K562 (cell line): ENCODE data around the gene CD14. TPM values are rescaled to one million over a fixed set of nuclear protein-coding genes. Genes with fewer than 3 reads are reported as not detected.

Source experiments
- ARID1B ChIP-seq: fragments of 450-650 bp; IDR thresholded peaks from 2 replicates; pipeline ENCODE4 v1.6.1; 2016; ENCODE audit warnings: antibody characterized with exemption, mild to moderate bottlenecking, inconsistent platforms
- EWSR1 ChIP-seq: fragments of 450-650 bp; IDR thresholded peaks from 2 replicates; pipeline ENCODE4 v1.6.1; 2018; ENCODE audit warnings: borderline replicate concordance, mild to moderate bottlenecking, low read depth, moderate library complexity; ENCODE audit not compliant: partially characterized antibody
- NFIX ChIP-seq: fragments of 250-450 bp; sonication (Bioruptor Pico); IDR thresholded peaks from 2 replicates; pipeline ENCODE4 v1.4.0; 2020; ENCODE audit warnings: low read depth, mild to moderate bottlenecking, moderate library complexity
- RFX5 ChIP-seq: IDR thresholded peaks from 2 replicates; pipeline ENCODE4 v1.6.1; 2011; ENCODE audit warnings: low read depth, mild to moderate bottlenecking, improper control_type of control experiment, low read length
- ZNF165 ChIP-seq: fragments of 250-450 bp; sonication (Bioruptor Pico); IDR thresholded peaks from 2 replicates; pipeline ENCODE4 v1.4.0; 2020; ENCODE audit warnings: borderline replicate concordance
- polyA plus RNA-seq, 8 experiments: library from polyadenylated mRNA; depleted of rRNA in 4 of 8; stranded (reverse) in 5 of 8; unstranded in 3 of 8; fragments of >200 nt; fragmentation: Nextera tagmentation in 2 of 8; fragmentation: Illumina TruSeq in 1 of 8; extraction: Ambion mirVana in 2 of 8; extraction: Trizol in 1 of 8; gene quantifications; 2 replicates each; pipeline versions ENCODE4 v1.2.1 to v1.2.3, GENCODE V29; 2011 to 2014; ENCODE audit warnings: inconsistent platforms in 1 of 8, missing spikeins in 1 of 8
- total RNA-seq, 7 experiments: library from RNA; depleted of rRNA in 6 of 7; stranded (reverse); fragments of >200 nt in 6 of 7; fragmentation: Illumina TruSeq in 2 of 7; extraction: Trizol in 2 of 7; gene quantifications; 2 replicates each; pipeline versions ENCODE4 v1.2.1 to v1.2.3, GENCODE V29; 2011 to 2021; ENCODE audit warnings: low replicate concordance in 1 of 7
- TF ChIP-seq, protein P1 (sequence below): sonication (generic); formaldehyde crosslinking; IDR thresholded peaks from 2 replicates; pipeline ENCODE4 v1.8.0; 2023; ENCODE audit warnings: missing genetic modification reagents, mild to moderate bottlenecking, borderline replicate concordance
- TF ChIP-seq, protein P2 (sequence below), 3 experiments: fragments of 200-800 bp in 1 of 3; fragments of 250-450 bp in 1 of 3; fragments of 450-650 bp in 1 of 3; sonication (Bioruptor Pico) in 1 of 3; sonication (Bioruptor generic) in 1 of 3; formaldehyde crosslinking in 1 of 3; IDR thresholded peaks; 2 replicates each; pipeline versions ENCODE4 v1.6.1 to v1.8.0; 2016 to 2022; ENCODE audit warnings: mild to moderate bottlenecking in 2 of 3, missing genetic modification characterization in 2 of 3, missing compliant biosample characterization in 1 of 3, moderate library complexity in 1 of 3
- TF ChIP-seq, protein P3 (sequence below): fragments of 150-350 bp; IDR thresholded peaks from 2 replicates; pipeline ENCODE4 v1.6.1; 2014; ENCODE audit warnings: low read depth, mild to moderate bottlenecking, low read length, borderline replicate concordance
- TF ChIP-seq, protein P4 (sequence below): fragments of 250-450 bp; sonication (Bioruptor Pico); IDR thresholded peaks from 2 replicates; pipeline ENCODE4 v1.8.0; 2021; ENCODE audit warnings: borderline replicate concordance, mild to moderate bottlenecking, moderate library complexity; ENCODE audit not compliant: poor library complexity, severe bottlenecking
- TF ChIP-seq, protein P5 (sequence below): IDR thresholded peaks from 2 replicates; pipeline ENCODE4 v1.6.1; 2014; ENCODE audit warnings: antibody characterized with exemption

CD14 gene
- total and polyA plus RNA-seq, 9 of the 15 experiments (the other 6 are each of a cell fraction or from before 2014, with no cell fraction given): 0.07 to 0.47 (median 0.14) TPM; not detected in 2

DNA sequence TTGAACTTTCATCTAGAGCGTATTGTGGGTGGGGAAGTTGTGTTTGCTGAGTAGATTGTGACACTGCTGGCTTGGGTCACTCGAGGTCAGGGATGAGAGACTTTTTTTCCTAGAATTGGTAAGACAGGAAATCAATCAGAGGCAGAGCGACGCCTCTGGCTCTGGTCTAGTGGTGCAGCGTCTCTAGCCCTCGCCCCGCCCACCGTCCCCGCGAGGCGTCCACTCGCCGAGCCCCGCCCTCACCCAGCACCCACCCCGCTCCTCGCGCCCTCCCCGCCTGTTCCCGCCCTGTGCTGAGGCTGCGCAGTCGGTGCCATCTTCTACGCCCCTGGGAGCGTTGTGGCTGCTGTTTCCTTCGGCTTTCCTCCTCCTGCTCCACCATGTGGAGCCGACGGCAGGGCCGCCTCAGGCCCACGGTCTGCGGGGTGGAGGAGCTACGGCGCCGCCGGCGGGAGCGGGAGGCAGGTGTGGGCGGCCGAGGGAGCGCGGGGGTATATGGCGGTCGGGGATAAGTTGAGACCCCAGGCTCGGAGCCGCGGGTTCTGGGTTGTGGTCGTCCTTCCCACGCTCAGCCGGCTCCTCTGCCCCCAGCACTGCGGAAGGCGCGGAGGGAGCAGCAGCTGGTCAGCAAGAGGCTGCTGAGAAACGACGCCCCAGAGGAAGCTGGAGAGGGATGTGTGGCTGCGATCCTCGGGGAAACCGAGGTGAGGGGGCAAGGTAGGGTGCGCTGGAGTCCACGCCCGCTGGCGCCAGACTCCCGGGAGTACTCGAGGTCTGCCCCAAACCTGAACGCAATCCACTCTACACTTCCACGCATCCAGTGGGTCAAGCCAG is 6.4 kb upstream of the CD14 start, which contains the start of gene TMCO6 (continued):
- TF ChIP-seq, protein P1, sequence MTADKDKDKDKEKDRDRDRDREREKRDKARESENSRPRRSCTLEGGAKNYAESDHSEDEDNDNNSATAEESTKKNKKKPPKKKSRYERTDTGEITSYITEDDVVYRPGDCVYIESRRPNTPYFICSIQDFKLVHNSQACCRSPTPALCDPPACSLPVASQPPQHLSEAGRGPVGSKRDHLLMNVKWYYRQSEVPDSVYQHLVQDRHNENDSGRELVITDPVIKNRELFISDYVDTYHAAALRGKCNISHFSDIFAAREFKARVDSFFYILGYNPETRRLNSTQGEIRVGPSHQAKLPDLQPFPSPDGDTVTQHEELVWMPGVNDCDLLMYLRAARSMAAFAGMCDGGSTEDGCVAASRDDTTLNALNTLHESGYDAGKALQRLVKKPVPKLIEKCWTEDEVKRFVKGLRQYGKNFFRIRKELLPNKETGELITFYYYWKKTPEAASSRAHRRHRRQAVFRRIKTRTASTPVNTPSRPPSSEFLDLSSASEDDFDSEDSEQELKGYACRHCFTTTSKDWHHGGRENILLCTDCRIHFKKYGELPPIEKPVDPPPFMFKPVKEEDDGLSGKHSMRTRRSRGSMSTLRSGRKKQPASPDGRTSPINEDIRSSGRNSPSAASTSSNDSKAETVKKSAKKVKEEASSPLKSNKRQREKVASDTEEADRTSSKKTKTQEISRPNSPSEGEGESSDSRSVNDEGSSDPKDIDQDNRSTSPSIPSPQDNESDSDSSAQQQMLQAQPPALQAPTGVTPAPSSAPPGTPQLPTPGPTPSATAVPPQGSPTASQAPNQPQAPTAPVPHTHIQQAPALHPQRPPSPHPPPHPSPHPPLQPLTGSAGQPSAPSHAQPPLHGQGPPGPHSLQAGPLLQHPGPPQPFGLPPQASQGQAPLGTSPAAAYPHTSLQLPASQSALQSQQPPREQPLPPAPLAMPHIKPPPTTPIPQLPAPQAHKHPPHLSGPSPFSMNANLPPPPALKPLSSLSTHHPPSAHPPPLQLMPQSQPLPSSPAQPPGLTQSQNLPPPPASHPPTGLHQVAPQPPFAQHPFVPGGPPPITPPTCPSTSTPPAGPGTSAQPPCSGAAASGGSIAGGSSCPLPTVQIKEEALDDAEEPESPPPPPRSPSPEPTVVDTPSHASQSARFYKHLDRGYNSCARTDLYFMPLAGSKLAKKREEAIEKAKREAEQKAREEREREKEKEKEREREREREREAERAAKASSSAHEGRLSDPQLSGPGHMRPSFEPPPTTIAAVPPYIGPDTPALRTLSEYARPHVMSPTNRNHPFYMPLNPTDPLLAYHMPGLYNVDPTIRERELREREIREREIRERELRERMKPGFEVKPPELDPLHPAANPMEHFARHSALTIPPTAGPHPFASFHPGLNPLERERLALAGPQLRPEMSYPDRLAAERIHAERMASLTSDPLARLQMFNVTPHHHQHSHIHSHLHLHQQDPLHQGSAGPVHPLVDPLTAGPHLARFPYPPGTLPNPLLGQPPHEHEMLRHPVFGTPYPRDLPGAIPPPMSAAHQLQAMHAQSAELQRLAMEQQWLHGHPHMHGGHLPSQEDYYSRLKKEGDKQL (CRISPR knock-in tag): no peak
- TF ChIP-seq, protein P2, sequence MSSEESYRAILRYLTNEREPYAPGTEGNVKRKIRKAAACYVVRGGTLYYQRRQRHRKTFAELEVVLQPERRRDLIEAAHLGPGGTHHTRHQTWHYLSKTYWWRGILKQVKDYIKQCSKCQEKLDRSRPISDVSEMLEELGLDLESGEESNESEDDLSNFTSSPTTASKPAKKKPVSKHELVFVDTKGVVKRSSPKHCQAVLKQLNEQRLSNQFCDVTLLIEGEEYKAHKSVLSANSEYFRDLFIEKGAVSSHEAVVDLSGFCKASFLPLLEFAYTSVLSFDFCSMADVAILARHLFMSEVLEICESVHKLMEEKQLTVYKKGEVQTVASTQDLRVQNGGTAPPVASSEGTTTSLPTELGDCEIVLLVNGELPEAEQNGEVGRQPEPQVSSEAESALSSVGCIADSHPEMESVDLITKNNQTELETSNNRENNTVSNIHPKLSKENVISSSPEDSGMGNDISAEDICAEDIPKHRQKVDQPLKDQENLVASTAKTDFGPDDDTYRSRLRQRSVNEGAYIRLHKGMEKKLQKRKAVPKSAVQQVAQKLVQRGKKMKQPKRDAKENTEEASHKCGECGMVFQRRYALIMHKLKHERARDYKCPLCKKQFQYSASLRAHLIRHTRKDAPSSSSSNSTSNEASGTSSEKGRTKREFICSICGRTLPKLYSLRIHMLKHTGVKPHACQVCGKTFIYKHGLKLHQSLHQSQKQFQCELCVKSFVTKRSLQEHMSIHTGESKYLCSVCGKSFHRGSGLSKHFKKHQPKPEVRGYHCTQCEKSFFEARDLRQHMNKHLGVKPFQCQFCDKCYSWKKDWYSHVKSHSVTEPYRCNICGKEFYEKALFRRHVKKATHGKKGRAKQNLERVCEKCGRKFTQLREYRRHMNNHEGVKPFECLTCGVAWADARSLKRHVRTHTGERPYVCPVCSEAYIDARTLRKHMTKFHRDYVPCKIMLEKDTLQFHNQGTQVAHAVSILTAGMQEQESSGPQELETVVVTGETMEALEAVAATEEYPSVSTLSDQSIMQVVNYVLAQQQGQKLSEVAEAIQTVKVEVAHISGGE (CRISPR knock-in tag; IDR thresholded peaks at IDR 0.05): peak in 1 of 3 experiments; percentile 41; a peak in 1 of 6 replicates
- no peak for TF ChIP-seq NFIX
- no peak for TF ChIP-seq RFX5
- TF ChIP-seq ARID1B: peak; percentile 61
- TF ChIP-seq ZNF165 (CRISPR knock-in tag): no peak
- no peak for TF ChIP-seq EWSR1
- TF ChIP-seq, protein P3, sequence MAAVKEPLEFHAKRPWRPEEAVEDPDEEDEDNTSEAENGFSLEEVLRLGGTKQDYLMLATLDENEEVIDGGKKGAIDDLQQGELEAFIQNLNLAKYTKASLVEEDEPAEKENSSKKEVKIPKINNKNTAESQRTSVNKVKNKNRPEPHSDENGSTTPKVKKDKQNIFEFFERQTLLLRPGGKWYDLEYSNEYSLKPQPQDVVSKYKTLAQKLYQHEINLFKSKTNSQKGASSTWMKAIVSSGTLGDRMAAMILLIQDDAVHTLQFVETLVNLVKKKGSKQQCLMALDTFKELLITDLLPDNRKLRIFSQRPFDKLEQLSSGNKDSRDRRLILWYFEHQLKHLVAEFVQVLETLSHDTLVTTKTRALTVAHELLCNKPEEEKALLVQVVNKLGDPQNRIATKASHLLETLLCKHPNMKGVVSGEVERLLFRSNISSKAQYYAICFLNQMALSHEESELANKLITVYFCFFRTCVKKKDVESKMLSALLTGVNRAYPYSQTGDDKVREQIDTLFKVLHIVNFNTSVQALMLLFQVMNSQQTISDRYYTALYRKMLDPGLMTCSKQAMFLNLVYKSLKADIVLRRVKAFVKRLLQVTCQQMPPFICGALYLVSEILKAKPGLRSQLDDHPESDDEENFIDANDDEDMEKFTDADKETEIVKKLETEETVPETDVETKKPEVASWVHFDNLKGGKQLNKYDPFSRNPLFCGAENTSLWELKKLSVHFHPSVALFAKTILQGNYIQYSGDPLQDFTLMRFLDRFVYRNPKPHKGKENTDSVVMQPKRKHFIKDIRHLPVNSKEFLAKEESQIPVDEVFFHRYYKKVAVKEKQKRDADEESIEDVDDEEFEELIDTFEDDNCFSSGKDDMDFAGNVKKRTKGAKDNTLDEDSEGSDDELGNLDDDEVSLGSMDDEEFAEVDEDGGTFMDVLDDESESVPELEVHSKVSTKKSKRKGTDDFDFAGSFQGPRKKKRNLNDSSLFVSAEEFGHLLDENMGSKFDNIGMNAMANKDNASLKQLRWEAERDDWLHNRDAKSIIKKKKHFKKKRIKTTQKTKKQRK: no peak
- TF ChIP-seq, protein P4, sequence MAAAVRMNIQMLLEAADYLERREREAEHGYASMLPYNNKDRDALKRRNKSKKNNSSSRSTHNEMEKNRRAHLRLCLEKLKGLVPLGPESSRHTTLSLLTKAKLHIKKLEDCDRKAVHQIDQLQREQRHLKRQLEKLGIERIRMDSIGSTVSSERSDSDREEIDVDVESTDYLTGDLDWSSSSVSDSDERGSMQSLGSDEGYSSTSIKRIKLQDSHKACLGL: no peak
- TF ChIP-seq, protein P5, sequence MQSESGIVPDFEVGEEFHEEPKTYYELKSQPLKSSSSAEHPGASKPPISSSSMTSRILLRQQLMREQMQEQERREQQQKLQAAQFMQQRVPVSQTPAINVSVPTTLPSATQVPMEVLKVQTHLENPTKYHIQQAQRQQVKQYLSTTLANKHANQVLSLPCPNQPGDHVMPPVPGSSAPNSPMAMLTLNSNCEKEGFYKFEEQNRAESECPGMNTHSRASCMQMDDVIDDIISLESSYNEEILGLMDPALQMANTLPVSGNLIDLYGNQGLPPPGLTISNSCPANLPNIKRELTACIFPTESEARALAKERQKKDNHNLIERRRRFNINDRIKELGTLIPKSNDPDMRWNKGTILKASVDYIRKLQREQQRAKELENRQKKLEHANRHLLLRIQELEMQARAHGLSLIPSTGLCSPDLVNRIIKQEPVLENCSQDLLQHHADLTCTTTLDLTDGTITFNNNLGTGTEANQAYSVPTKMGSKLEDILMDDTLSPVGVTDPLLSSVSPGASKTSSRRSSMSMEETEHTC: no peak
